Hepatocyte (in vitro differentiated cells): Measurements from ENCODE around the gene RBFOX1. TPM values are rescaled to one million over a fixed set of nuclear protein-coding genes. Genes with fewer than 3 reads are reported as not detected.

ENCODE experiments used
- DNase-seq: peaks from one replicate; pipeline ENCODE4 v3.0.0-alpha.2; 2016; ENCODE audit warnings: low spot score
- H2AFZ ChIP-seq: fragments of 200-600 bp; sonication (generic); 2 replicates; pipeline ENCODE4 v1.6.0; 2016; ENCODE audit warnings: antibody characterized with exemption, mild to moderate bottlenecking
- H3K27ac ChIP-seq: fragments of 200-600 bp; sonication (generic); 2 replicates; pipeline ENCODE4 v1.5.1; 2016; ENCODE audit warnings: mild to moderate bottlenecking
- H3K27me3 ChIP-seq: fragments of 200-600 bp; sonication (generic); 2 replicates; pipeline ENCODE4 v1.6.1; 2016
- H3K36me3 ChIP-seq: fragments of 200-600 bp; sonication (generic); replicated peaks from 2 replicates; pipeline ENCODE4 v1.5.1; 2016; ENCODE audit warnings: low read depth; ENCODE audit not compliant: insufficient read depth
- H3K4me1 ChIP-seq: fragments of 200-600 bp; sonication (generic); 2 replicates; pipeline ENCODE4 v1.5.1; 2016; ENCODE audit warnings: mild to moderate bottlenecking, moderate library complexity; ENCODE audit not compliant: insufficient read depth
- H3K4me2 ChIP-seq: fragments of 200-600 bp; sonication (generic); 2 replicates; pipeline ENCODE4 v1.6.0; 2016
- H3K4me3 ChIP-seq: fragments of 200-600 bp; sonication (generic); 2 replicates; pipeline ENCODE4 v1.5.1; 2016; ENCODE audit warnings: mild to moderate bottlenecking
- H3K79me2 ChIP-seq: fragments of 200-600 bp; sonication (generic); 2 replicates; pipeline ENCODE4 v1.6.0; 2017; ENCODE audit warnings: mild to moderate bottlenecking
- H3K9me2 ChIP-seq: fragments of 200-600 bp; sonication (generic); replicated peaks from 2 replicates; pipeline ENCODE4 v1.6.0; 2017; ENCODE audit warnings: mild to moderate bottlenecking; ENCODE audit not compliant: insufficient read depth
- H3K9me3 ChIP-seq: fragments of 200-600 bp; sonication (generic); 2 replicates; pipeline ENCODE4 v1.5.1; 2016; ENCODE audit warnings: low read depth, mild to moderate bottlenecking
- H4K20me1 ChIP-seq: fragments of 200-600 bp; sonication (generic); 2 replicates; pipeline ENCODE4 v1.6.0; 2016; ENCODE audit warnings: mild to moderate bottlenecking; ENCODE audit not compliant: insufficient read depth, poor library complexity, severe bottlenecking
- EZH2 ChIP-seq: fragments of 200-600 bp; sonication (generic); IDR thresholded peaks from 2 replicates; pipeline ENCODE4 v1.6.1; 2016; ENCODE audit warnings: antibody characterized with exemption, mild to moderate bottlenecking, borderline replicate concordance
- EZH2phosphoT487 ChIP-seq: fragments of 200-600 bp; sonication (generic); IDR thresholded peaks from one replicate; pipeline ENCODE4 v1.6.1; 2018; ENCODE audit warnings: antibody characterized with exemption, mild to moderate bottlenecking, low read depth, moderate library complexity; ENCODE audit not compliant: unreplicated experiment, severe bottlenecking
- WGBS: methylation state at CpG from one replicate; pipeline ENCODE4 v1.1.6; 2016; ENCODE audit warnings: low lambda C conversion rate; ENCODE audit errors: missing lambda C conversion rate; 5-methylcytosine and 5-hydroxymethylcytosine counted together
- polyA plus RNA-seq: library from polyadenylated mRNA; unstranded; fragments of >200 nt; fragmentation: Nextera tagmentation; extraction: Ambion mirVana; gene quantifications from 2 replicates; pipeline ENCODE4 v1.2.1, GENCODE V29; 2016
- total RNA-seq: library from RNA; depleted of rRNA; stranded (reverse); fragments of >200 nt; gene quantifications from 2 replicates; pipeline ENCODE4 v1.2.3, GENCODE V29; 2014
- TF ChIP-seq, protein P1 (sequence below): fragments of 200-600 bp; sonication (generic); IDR thresholded peaks from 2 replicates; pipeline ENCODE4 v1.5.1; 2016; ENCODE audit warnings: antibody characterized with exemption, mild to moderate bottlenecking; ENCODE audit not compliant: poor library complexity

Gene RBFOX1
- total and polyA plus RNA-seq, 2 experiments from 2014 or later, result 1.00 to 1.2 TPM

DNA sequence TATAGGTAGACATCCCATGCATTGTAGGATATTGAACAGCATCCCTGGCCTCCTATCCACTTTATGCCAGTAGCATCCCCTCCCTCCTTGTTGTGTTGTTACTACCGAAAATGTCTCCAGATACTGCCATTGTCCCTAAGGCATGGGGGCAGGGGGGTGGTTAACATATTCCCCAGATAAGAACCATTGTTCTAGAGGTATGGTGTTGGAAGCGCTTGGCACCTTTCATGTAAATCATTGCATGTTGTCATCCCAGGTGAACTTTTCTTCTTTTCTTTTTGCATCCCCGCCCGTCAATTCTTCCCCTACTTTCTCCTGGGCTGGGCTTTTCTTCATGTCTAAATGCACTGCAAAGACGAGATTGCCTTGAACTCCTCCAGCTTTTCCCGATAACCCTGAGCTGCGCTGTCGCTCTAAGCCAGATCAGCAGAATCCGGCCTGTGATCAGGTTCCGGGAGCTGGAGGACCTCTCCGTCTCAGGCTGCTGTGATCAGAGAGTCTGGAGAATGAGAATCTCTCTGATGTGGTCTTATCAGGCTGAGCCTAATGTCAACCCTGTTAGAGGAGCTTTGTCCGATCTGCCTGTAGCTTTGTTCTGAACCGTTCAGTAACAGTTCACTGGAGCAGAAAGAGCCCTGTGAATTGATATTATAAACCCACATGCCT is 76.2 kb downstream of the RBFOX1 start:
- no peak for DNase-seq
- 40% methylated on average over 13 of the region's 13 CpGs for WGBS
- no peaks in the 10 kb centered on the region for H3K36me3 ChIP-seq
- H3K27me3 ChIP-seq, result peaks cover 10% of the 10 kb centered on the region
- H4K20me1 ChIP-seq, result no peaks in the 10 kb centered on the region
- H2AFZ ChIP-seq, result no peak overlapping the region
- H3K27ac ChIP-seq, result no peak overlapping the region
- no peaks in the 10 kb centered on the region for H3K9me2 ChIP-seq
- TF ChIP-seq EZH2, result no peak
- TF ChIP-seq, protein P1, sequence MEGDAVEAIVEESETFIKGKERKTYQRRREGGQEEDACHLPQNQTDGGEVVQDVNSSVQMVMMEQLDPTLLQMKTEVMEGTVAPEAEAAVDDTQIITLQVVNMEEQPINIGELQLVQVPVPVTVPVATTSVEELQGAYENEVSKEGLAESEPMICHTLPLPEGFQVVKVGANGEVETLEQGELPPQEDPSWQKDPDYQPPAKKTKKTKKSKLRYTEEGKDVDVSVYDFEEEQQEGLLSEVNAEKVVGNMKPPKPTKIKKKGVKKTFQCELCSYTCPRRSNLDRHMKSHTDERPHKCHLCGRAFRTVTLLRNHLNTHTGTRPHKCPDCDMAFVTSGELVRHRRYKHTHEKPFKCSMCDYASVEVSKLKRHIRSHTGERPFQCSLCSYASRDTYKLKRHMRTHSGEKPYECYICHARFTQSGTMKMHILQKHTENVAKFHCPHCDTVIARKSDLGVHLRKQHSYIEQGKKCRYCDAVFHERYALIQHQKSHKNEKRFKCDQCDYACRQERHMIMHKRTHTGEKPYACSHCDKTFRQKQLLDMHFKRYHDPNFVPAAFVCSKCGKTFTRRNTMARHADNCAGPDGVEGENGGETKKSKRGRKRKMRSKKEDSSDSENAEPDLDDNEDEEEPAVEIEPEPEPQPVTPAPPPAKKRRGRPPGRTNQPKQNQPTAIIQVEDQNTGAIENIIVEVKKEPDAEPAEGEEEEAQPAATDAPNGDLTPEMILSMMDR, result no peak
- no peak for TF ChIP-seq EZH2phosphoT487
- no peak overlapping the region for H3K4me2 ChIP-seq
- no peaks in the 10 kb centered on the region for H3K79me2 ChIP-seq
- H3K4me3 ChIP-seq, result no peak overlapping the region
- H3K9me3 ChIP-seq, result no peaks in the 10 kb centered on the region
- H3K4me1 ChIP-seq, result no peaks in the 10 kb centered on the region

DNA sequence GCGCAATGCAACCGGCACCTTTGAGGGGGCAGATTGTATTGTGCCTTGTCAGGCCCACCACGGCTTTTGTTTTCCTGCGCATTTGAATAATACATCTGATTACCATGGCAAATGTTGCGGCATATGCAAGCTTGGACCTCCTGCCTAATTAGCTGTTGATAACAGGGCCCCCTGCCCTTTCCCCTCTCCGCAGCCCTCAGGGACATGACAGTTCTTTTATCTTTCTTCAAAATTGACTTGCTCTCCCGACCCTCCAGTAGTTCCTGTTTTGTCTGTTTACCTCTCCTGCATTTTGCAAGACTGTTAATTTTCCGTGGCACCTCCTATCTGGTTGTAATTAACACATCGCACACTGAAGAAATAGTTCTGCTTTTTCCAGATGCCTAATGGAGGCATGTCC is 86.8 kb downstream of the RBFOX1 start:
- no peak overlapping the region for H3K4me3 ChIP-seq
- WGBS, result 51% methylated on average over 9 of the region's 9 CpGs

DNA sequence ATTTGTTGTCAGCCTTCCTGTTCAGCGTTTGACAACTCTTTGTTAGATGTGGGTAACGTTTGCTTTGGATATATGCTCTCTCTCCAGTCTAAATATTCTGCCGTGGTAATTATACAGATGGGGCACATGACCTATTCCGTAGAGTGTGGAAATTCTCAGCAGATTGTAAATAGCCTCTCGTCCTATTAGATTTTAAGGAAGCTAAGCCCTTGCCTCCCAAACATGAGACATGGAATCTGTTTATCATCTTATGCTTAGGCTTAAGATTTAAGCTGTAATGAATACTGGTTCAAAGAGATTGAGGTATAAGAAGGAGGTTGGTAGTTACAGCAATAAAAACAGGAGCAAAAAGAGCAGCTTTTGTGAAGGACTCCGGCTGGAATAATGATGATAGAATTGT is 87.4 kb downstream of the RBFOX1 start:
- no peak overlapping the region for H3K27ac ChIP-seq
- no peaks in the 10 kb centered on the region for H4K20me1 ChIP-seq
- no peak overlapping the region for H3K4me2 ChIP-seq
- TF ChIP-seq EZH2phosphoT487 (no peak), EZH2 (no peak)
- TF ChIP-seq, protein P1, result no peak
- 17% methylated on average over 6 of the region's 6 CpGs for WGBS
- peaks cover 3% of the 10 kb centered on the region for H3K27me3 ChIP-seq
- no peak overlapping the region for H3K4me3 ChIP-seq
- no peaks in the 10 kb centered on the region for H3K9me3 ChIP-seq
- H3K36me3 ChIP-seq, result no peaks in the 10 kb centered on the region
- no peaks in the 10 kb centered on the region for H3K4me1 ChIP-seq
- H3K79me2 ChIP-seq, result no peaks in the 10 kb centered on the region
- H2AFZ ChIP-seq, result no peak overlapping the region
- H3K9me2 ChIP-seq, result no peaks in the 10 kb centered on the region
- DNase-seq, result no peak

More for the DNA sequence above, 86.8 kb downstream of the RBFOX1 start:
- Histone ChIP-seq H3K27me3 (peaks cover 3% of the 10 kb centered on the region), H3K9me2 (no peaks in the 10 kb centered on the region), H4K20me1 (no peaks in the 10 kb centered on the region), H3K27ac (no peak overlapping the region), H3K9me3 (no peaks in the 10 kb centered on the region), H3K36me3 (no peaks in the 10 kb centered on the region), H3K4me2 (no peak overlapping the region), H3K79me2 (no peaks in the 10 kb centered on the region), H3K4me1 (no peaks in the 10 kb centered on the region), H2AFZ (no peak overlapping the region)
- no peak for DNase-seq
- TF ChIP-seq, protein P1, result no peak
- TF ChIP-seq EZH2phosphoT487 (no peak), EZH2 (no peak)
